Hepatocyte (in vitro differentiated cells): ENCODE results near the gene MREG. TPM values are rescaled to one million over a fixed set of nuclear protein-coding genes. Genes with fewer than 3 reads are reported as not detected.

Experiments
- DNase-seq: peaks from one replicate; pipeline ENCODE4 v3.0.0-alpha.2; 2016; ENCODE audit warnings: low spot score
- H2AFZ ChIP-seq: fragments of 200-600 bp; sonication (generic); 2 replicates; pipeline ENCODE4 v1.6.0; 2016; ENCODE audit warnings: antibody characterized with exemption, mild to moderate bottlenecking
- H3K27ac ChIP-seq: fragments of 200-600 bp; sonication (generic); 2 replicates; pipeline ENCODE4 v1.5.1; 2016; ENCODE audit warnings: mild to moderate bottlenecking
- H3K27me3 ChIP-seq: fragments of 200-600 bp; sonication (generic); 2 replicates; pipeline ENCODE4 v1.6.1; 2016
- H3K36me3 ChIP-seq: fragments of 200-600 bp; sonication (generic); replicated peaks from 2 replicates; pipeline ENCODE4 v1.5.1; 2016; ENCODE audit warnings: low read depth; ENCODE audit not compliant: insufficient read depth
- H3K4me1 ChIP-seq: fragments of 200-600 bp; sonication (generic); 2 replicates; pipeline ENCODE4 v1.5.1; 2016; ENCODE audit warnings: mild to moderate bottlenecking, moderate library complexity; ENCODE audit not compliant: insufficient read depth
- H3K4me2 ChIP-seq: fragments of 200-600 bp; sonication (generic); 2 replicates; pipeline ENCODE4 v1.6.0; 2016
- H3K4me3 ChIP-seq: fragments of 200-600 bp; sonication (generic); 2 replicates; pipeline ENCODE4 v1.5.1; 2016; ENCODE audit warnings: mild to moderate bottlenecking
- H3K79me2 ChIP-seq: fragments of 200-600 bp; sonication (generic); 2 replicates; pipeline ENCODE4 v1.6.0; 2017; ENCODE audit warnings: mild to moderate bottlenecking
- H3K9me2 ChIP-seq: fragments of 200-600 bp; sonication (generic); replicated peaks from 2 replicates; pipeline ENCODE4 v1.6.0; 2017; ENCODE audit warnings: mild to moderate bottlenecking; ENCODE audit not compliant: insufficient read depth
- H3K9me3 ChIP-seq: fragments of 200-600 bp; sonication (generic); 2 replicates; pipeline ENCODE4 v1.5.1; 2016; ENCODE audit warnings: low read depth, mild to moderate bottlenecking
- H4K20me1 ChIP-seq: fragments of 200-600 bp; sonication (generic); 2 replicates; pipeline ENCODE4 v1.6.0; 2016; ENCODE audit warnings: mild to moderate bottlenecking; ENCODE audit not compliant: insufficient read depth, poor library complexity, severe bottlenecking
- EZH2 ChIP-seq: fragments of 200-600 bp; sonication (generic); IDR thresholded peaks from 2 replicates; pipeline ENCODE4 v1.6.1; 2016; ENCODE audit warnings: antibody characterized with exemption, mild to moderate bottlenecking, borderline replicate concordance
- EZH2phosphoT487 ChIP-seq: fragments of 200-600 bp; sonication (generic); IDR thresholded peaks from one replicate; pipeline ENCODE4 v1.6.1; 2018; ENCODE audit warnings: antibody characterized with exemption, mild to moderate bottlenecking, low read depth, moderate library complexity; ENCODE audit not compliant: unreplicated experiment, severe bottlenecking
- WGBS: methylation state at CpG from one replicate; pipeline ENCODE4 v1.1.6; 2016; ENCODE audit warnings: low lambda C conversion rate; ENCODE audit errors: missing lambda C conversion rate; 5-methylcytosine and 5-hydroxymethylcytosine counted together
- polyA plus RNA-seq: library from polyadenylated mRNA; unstranded; fragments of >200 nt; fragmentation: Nextera tagmentation; extraction: Ambion mirVana; gene quantifications from 2 replicates; pipeline ENCODE4 v1.2.1, GENCODE V29; 2016
- total RNA-seq: library from RNA; depleted of rRNA; stranded (reverse); fragments of >200 nt; gene quantifications from 2 replicates; pipeline ENCODE4 v1.2.3, GENCODE V29; 2014
- TF ChIP-seq, protein P1 (sequence below): fragments of 200-600 bp; sonication (generic); IDR thresholded peaks from 2 replicates; pipeline ENCODE4 v1.5.1; 2016; ENCODE audit warnings: antibody characterized with exemption, mild to moderate bottlenecking; ENCODE audit not compliant: poor library complexity

MREG gene
- total and polyA plus RNA-seq, 2 experiments from 2014 or later = 5.6 to 12.9 TPM

DNA sequence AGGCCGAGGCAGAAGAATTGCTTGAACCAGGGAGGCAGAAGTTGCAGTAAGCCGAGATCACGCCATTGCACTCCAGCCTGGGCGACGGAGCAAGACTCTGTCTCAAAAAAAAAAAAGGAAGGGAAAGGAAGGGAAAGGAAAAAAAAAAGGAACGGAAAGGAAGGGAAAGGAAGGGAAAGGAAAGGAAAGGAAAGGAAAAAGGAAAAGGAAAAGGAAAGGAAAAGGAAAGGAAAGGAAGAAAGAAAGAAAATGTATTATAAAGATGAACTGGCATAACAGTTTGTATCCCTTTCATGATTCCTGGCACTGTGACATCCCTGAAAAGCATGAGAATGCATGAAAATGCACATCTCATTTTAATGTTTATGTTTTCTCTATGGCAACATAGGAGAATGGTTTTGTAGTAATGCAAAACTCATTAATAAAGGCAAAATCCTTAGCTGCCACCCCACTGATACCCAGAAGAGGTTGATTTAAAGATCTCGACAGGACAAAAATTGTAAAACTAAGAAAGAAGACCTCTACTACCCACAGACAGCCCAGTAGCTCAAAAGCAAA, 11.5 kb upstream of the MREG start:
- WGBS = over 99% methylated on average over 6 of the region's 7 CpGs

DNA sequence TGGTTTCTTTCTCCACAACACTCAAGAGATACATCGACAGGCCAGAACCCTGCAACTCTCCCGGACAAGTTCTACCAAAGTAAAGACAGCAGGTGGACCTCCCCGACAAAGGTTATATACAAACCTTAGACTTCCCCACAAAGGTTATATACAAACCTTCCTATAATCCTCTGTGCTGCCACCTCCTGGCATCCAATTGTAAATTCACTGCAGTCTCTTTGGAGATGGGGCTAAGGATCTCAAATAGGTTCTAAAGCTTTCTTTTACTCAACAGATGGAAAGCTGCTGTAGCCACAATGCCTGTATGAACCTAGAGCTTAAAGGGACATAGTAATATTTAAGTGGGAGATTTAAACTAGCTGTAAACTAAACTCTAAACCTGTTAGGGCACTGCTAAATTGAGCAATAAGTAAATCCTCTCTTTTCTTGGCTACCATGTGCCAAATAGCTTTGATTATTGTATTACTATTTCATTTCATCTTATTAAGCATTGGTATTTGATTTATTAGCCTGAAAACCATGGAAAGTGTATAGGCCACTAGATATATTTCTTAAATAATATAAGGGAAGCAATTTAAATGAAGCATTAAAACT, 9.8 kb upstream of the MREG start:
- H3K36me3 ChIP-seq = no peaks in the 10 kb centered on the region
- H2AFZ ChIP-seq = no peak overlapping the region
- no peaks in the 10 kb centered on the region for H3K9me3 ChIP-seq
- H3K4me3 ChIP-seq = no peak overlapping the region
- H3K27ac ChIP-seq = no peak overlapping the region
- DNase-seq = peak; percentile 70
- H3K4me1 ChIP-seq = no peaks in the 10 kb centered on the region
- H3K4me2 ChIP-seq = no peak overlapping the region
- H3K9me2 ChIP-seq = no peaks in the 10 kb centered on the region
- H4K20me1 ChIP-seq = no peaks in the 10 kb centered on the region
- TF ChIP-seq, protein P1, sequence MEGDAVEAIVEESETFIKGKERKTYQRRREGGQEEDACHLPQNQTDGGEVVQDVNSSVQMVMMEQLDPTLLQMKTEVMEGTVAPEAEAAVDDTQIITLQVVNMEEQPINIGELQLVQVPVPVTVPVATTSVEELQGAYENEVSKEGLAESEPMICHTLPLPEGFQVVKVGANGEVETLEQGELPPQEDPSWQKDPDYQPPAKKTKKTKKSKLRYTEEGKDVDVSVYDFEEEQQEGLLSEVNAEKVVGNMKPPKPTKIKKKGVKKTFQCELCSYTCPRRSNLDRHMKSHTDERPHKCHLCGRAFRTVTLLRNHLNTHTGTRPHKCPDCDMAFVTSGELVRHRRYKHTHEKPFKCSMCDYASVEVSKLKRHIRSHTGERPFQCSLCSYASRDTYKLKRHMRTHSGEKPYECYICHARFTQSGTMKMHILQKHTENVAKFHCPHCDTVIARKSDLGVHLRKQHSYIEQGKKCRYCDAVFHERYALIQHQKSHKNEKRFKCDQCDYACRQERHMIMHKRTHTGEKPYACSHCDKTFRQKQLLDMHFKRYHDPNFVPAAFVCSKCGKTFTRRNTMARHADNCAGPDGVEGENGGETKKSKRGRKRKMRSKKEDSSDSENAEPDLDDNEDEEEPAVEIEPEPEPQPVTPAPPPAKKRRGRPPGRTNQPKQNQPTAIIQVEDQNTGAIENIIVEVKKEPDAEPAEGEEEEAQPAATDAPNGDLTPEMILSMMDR = peak; percentile 66
- TF ChIP-seq EZH2 (no peak), EZH2phosphoT487 (no peak)
- no peaks in the 10 kb centered on the region for H3K79me2 ChIP-seq
- 20% methylated on average over 3 of the region's 3 CpGs for WGBS
- no peaks in the 10 kb centered on the region for H3K27me3 ChIP-seq

More for the DNA sequence above, 11.5 kb upstream of the MREG start:
- Histone ChIP-seq H3K4me1 (no peaks in the 10 kb centered on the region), H3K4me3 (no peak overlapping the region), H4K20me1 (no peaks in the 10 kb centered on the region), H3K27me3 (no peaks in the 10 kb centered on the region), H3K4me2 (no peak overlapping the region), H3K79me2 (no peaks in the 10 kb centered on the region), H2AFZ (no peak overlapping the region), H3K9me3 (no peaks in the 10 kb centered on the region), H3K9me2 (no peaks in the 10 kb centered on the region), H3K36me3 (no peaks in the 10 kb centered on the region), H3K27ac (no peak overlapping the region)
- TF ChIP-seq EZH2phosphoT487 (no peak), EZH2 (no peak)
- TF ChIP-seq, protein P1 = no peak
- no peak for DNase-seq

DNA sequence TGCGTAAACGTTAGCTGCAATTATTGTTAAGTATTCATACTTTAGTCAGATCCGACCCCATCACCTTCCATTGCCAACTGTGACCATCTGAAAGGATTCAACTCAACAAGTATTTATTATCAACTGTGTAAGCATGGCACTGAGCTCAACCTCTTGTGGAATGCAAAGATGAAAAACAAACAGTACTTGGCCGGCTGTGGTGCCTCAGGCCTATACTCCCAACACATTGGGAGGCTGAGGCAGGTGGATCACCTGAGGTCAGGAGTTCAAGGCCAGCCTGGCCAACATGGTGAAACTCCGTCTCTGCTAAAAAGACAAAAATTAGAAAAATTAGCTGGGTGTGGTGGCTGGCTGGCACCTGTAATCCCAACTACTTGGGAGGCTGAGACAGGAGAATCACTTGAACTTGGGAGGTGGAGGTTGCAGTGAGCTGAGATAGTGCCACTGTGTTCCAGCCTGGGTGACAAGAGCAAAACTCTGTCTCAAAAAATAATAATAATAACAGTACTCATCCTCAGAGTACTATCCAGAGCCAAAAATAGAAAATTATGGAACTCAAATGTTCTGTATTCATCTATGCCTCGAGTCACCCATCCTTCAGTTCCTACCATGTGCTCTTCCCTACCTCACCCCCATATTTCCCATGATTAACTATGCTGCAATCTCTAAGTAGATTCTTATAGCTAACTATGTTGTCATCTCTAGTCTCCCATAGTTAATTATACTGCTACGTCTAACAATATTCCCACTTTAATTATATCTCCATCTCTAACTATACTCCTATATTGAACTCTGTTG, 8.6 kb upstream of the MREG start:
- H2AFZ ChIP-seq = no peak overlapping the region
- H3K9me2 ChIP-seq = no peaks in the 10 kb centered on the region
- 79% methylated on average over 7 of the region's 7 CpGs for WGBS
- no peak overlapping the region for H3K4me3 ChIP-seq
- H3K79me2 ChIP-seq = no peaks in the 10 kb centered on the region
- no peaks in the 10 kb centered on the region for H3K4me1 ChIP-seq
- DNase-seq = no peak
- TF ChIP-seq, protein P1 = no peak
- H3K9me3 ChIP-seq = no peaks in the 10 kb centered on the region
- no peak overlapping the region for H3K27ac ChIP-seq
- no peaks in the 10 kb centered on the region for H3K27me3 ChIP-seq
- H3K4me2 ChIP-seq = no peak overlapping the region
- no peaks in the 10 kb centered on the region for H4K20me1 ChIP-seq
- no peaks in the 10 kb centered on the region for H3K36me3 ChIP-seq
